Gastroesophageal sphincter (tissue), 3 donors: Measurements from ENCODE around the gene RCAN3.

ENCODE experiments used
- POLR2A ChIP-seq, 2 donors: fragments of 450-650 bp; IDR thresholded peaks; one replicate each; pipeline ENCODE4 v1.6.1; 2017; ENCODE audit warnings: antibody characterized with exemption in 2 of 2, mild to moderate bottlenecking in 2 of 2, moderate library complexity in 1 of 2
- TF ChIP-seq, protein P1 (sequence below), 4 experiments: fragments of 200-600 bp in 2 of 4; fragments of 450-650 bp in 2 of 4; sonication (generic) in 1 of 4; IDR thresholded peaks; one replicate each; pipeline ENCODE4 v1.5.1; 2017 to 2019; ENCODE audit warnings: antibody characterized with exemption in 4 of 4, mild to moderate bottlenecking in 2 of 4, moderate library complexity in 2 of 4

- TF ChIP-seq, protein P1, sequence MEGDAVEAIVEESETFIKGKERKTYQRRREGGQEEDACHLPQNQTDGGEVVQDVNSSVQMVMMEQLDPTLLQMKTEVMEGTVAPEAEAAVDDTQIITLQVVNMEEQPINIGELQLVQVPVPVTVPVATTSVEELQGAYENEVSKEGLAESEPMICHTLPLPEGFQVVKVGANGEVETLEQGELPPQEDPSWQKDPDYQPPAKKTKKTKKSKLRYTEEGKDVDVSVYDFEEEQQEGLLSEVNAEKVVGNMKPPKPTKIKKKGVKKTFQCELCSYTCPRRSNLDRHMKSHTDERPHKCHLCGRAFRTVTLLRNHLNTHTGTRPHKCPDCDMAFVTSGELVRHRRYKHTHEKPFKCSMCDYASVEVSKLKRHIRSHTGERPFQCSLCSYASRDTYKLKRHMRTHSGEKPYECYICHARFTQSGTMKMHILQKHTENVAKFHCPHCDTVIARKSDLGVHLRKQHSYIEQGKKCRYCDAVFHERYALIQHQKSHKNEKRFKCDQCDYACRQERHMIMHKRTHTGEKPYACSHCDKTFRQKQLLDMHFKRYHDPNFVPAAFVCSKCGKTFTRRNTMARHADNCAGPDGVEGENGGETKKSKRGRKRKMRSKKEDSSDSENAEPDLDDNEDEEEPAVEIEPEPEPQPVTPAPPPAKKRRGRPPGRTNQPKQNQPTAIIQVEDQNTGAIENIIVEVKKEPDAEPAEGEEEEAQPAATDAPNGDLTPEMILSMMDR (IDR thresholded peaks at IDR 0.05), result no peak
- no peak for TF ChIP-seq POLR2A (IDR thresholded peaks at IDR 0.05)
Measured at GRCh38 chr1:24472527-24473251, 29.9 kb upstream of the RCAN3 start.
